H9 (cell line): ENCODE measurements around the gene PAQR3. TPM values are rescaled to one million over a fixed set of nuclear protein-coding genes. Genes with fewer than 3 reads are reported as not detected.

Source experiments
- DNase-seq: peaks from one replicate; pipeline ENCODE4 v3.0.0-alpha.2; 2017
- H2AFZ ChIP-seq: one replicate; pipeline ENCODE4 v1.6.1; 2013; ENCODE audit warnings: mild to moderate bottlenecking, low read length, control low read depth, moderate library complexity
- H2AK5ac ChIP-seq: 2 replicates; pipeline ENCODE4 v1.6.1; 2013; ENCODE audit warnings: low read length, control low read depth, mixed read lengths; ENCODE audit not compliant: insufficient read length
- H2BK120ac ChIP-seq: one replicate; pipeline ENCODE4 v1.6.1; 2013; ENCODE audit warnings: low read depth, mild to moderate bottlenecking, low read length, control low read depth, inconsistent platforms; ENCODE audit not compliant: poor library complexity, severe bottlenecking
- H2BK12ac ChIP-seq: 2 replicates; pipeline ENCODE4 v1.6.1; 2013; ENCODE audit warnings: low read length, control low read depth, mixed read lengths, low read depth; ENCODE audit not compliant: insufficient read length
- H2BK15ac ChIP-seq: 2 replicates; pipeline ENCODE4 v1.6.1; 2013; ENCODE audit warnings: low read depth, low read length, control low read depth
- H2BK20ac ChIP-seq: one replicate; pipeline ENCODE4 v1.6.1; 2013; ENCODE audit warnings: low read depth, mild to moderate bottlenecking, low read length, control low read depth, inconsistent platforms; ENCODE audit not compliant: poor library complexity, severe bottlenecking
- H2BK5ac ChIP-seq: 2 replicates; pipeline ENCODE4 v1.6.1; 2013; ENCODE audit warnings: low read length, control low read depth, mixed read lengths; ENCODE audit not compliant: insufficient read length
- H3K14ac ChIP-seq: 2 replicates; pipeline ENCODE4 v1.6.1; 2013; ENCODE audit warnings: low read length, control low read depth; ENCODE audit not compliant: insufficient read depth
- H3K18ac ChIP-seq: 2 replicates; pipeline ENCODE4 v1.6.1; 2013; ENCODE audit warnings: low read depth, mild to moderate bottlenecking, mixed read lengths, low read length, control low read depth; ENCODE audit not compliant: insufficient read length
- H3K23ac ChIP-seq: 2 replicates; pipeline ENCODE4 v1.6.1; 2013; ENCODE audit warnings: low read length, control low read depth, mixed read lengths, low read depth; ENCODE audit not compliant: insufficient read length
- H3K23me2 ChIP-seq: 2 replicates; pipeline ENCODE4 v1.6.1; 2013; ENCODE audit warnings: low read depth, mild to moderate bottlenecking, mixed read lengths, low read length, control low read depth; ENCODE audit not compliant: insufficient read length, poor library complexity, severe bottlenecking
- H3K27ac ChIP-seq: 2 replicates; pipeline ENCODE4 v1.5.1; 2013; ENCODE audit warnings: low read length, control low read depth, mixed read lengths, low read depth; ENCODE audit not compliant: insufficient read length
- H3K27me3 ChIP-seq: 2 replicates; pipeline ENCODE4 v1.6.1; 2013; ENCODE audit warnings: low read length, control low read depth, inconsistent platforms; ENCODE audit not compliant: insufficient read depth
- H3K4ac ChIP-seq: 2 replicates; pipeline ENCODE4 v1.6.1; 2013; ENCODE audit warnings: low read depth, mild to moderate bottlenecking, control low read depth, inconsistent platforms, low read length, moderate library complexity
- H3K4me1 ChIP-seq: 2 replicates; pipeline ENCODE4 v1.6.1; 2013; ENCODE audit warnings: low read length, control low read depth, inconsistent platforms; ENCODE audit not compliant: insufficient read depth
- H3K4me2 ChIP-seq: 2 replicates; pipeline ENCODE4 v1.6.1; 2013; ENCODE audit warnings: low read length, control low read depth, mixed read lengths; ENCODE audit not compliant: insufficient read length, insufficient read depth
- H3K56ac ChIP-seq: 2 replicates; pipeline ENCODE4 v1.6.1; 2013; ENCODE audit warnings: low read depth, mild to moderate bottlenecking, mixed read lengths, low read length, control low read depth; ENCODE audit not compliant: insufficient read length
- H3K79me1 ChIP-seq: 2 replicates; pipeline ENCODE4 v1.6.1; 2013; ENCODE audit warnings: low read depth, mild to moderate bottlenecking, moderate library complexity, low read length, control low read depth, inconsistent platforms; ENCODE audit not compliant: insufficient read depth, poor library complexity, severe bottlenecking
- H3K79me2 ChIP-seq: 2 replicates; pipeline ENCODE4 v1.6.1; 2013; ENCODE audit warnings: low read length, control low read depth, inconsistent platforms; ENCODE audit not compliant: insufficient read depth
- H3K9ac ChIP-seq: 2 replicates; pipeline ENCODE4 v1.6.1; 2013; ENCODE audit warnings: low read length, control low read depth, mixed read lengths; ENCODE audit not compliant: insufficient read length; ENCODE audit errors: extremely low read depth
- H3K9me3 ChIP-seq: one replicate; pipeline ENCODE4 v1.6.1; 2013; ENCODE audit warnings: low read depth, low read length, inconsistent platforms; ENCODE audit not compliant: control insufficient read depth
- H3T11ph ChIP-seq: one replicate; pipeline ENCODE4 v1.6.1; 2013; ENCODE audit warnings: mild to moderate bottlenecking, low read length, control low read depth, inconsistent platforms
- H4K20me1 ChIP-seq: one replicate; pipeline ENCODE4 v1.6.1; 2013; ENCODE audit not compliant: control insufficient read depth, insufficient read length, insufficient read depth
- H4K5ac ChIP-seq: 2 replicates; pipeline ENCODE4 v1.6.1; 2013; ENCODE audit warnings: low read depth, mild to moderate bottlenecking, mixed read lengths, low read length, control low read depth; ENCODE audit not compliant: insufficient read length
- H4K8ac ChIP-seq: replicated peaks from 2 replicates; pipeline ENCODE4 v1.6.1; 2013; ENCODE audit warnings: low read length, control low read depth, mixed read lengths, low read depth; ENCODE audit not compliant: insufficient read length
- H4K91ac ChIP-seq: 2 replicates; pipeline ENCODE4 v1.6.1; 2013; ENCODE audit warnings: low read depth, mild to moderate bottlenecking, moderate library complexity, mixed read lengths, low read length, control low read depth; ENCODE audit not compliant: insufficient read length
- H3K27ac Mint-ChIP-seq, 3 experiments: 2 replicates in 2 of 3; 3 replicates in 1 of 3; pipeline ENCODE4 v1.8.0; 2020 to 2021; ENCODE audit warnings: mixed read lengths in 3 of 3, mild to moderate bottlenecking in 1 of 3, moderate library complexity in 1 of 3
- H3K27me3 Mint-ChIP-seq: 2 replicates; pipeline ENCODE4 v1.8.0; 2021; ENCODE audit warnings: low read depth, mild to moderate bottlenecking, moderate library complexity, mixed read lengths
- H3K36me3 Mint-ChIP-seq, 3 experiments: 2 replicates in 2 of 3; 3 replicates in 1 of 3; pipeline ENCODE4 v1.8.0; 2020 to 2021; ENCODE audit warnings: low read depth in 3 of 3, mixed read lengths in 3 of 3; ENCODE audit not compliant: insufficient read depth in 1 of 3
- H3K4me1 Mint-ChIP-seq, 2 experiments: 2 replicates each; pipeline ENCODE4 v1.8.0; 2020; ENCODE audit warnings: mixed read lengths in 2 of 2
- H3K4me3 Mint-ChIP-seq, 2 experiments: 2 replicates in 1 of 2; 3 replicates in 1 of 2; pipeline ENCODE4 v1.8.0; 2020 to 2021; ENCODE audit warnings: mild to moderate bottlenecking in 2 of 2, mixed read lengths in 2 of 2, moderate library complexity in 1 of 2
- H3K9me3 Mint-ChIP-seq, 2 experiments: 2 replicates in 1 of 2; 3 replicates in 1 of 2; pipeline ENCODE4 v1.8.0; 2020; ENCODE audit warnings: mild to moderate bottlenecking in 2 of 2, mixed read lengths in 2 of 2, moderate library complexity in 1 of 2
- WGBS: extraction: QIAGEN DNeasy Blood & Tissue Kit; methylation state at CpG from one replicate; pipeline ENCODE4 v1.1.7; 2013; ENCODE audit warnings: missing lambda C conversion rate, low lambda C conversion rate, mixed read lengths; ENCODE audit not compliant: insufficient read length; ENCODE audit errors: extremely low coverage; 5-methylcytosine and 5-hydroxymethylcytosine counted together
- total RNA-seq: library from RNA; stranded (reverse); gene quantifications from 2 replicates; pipeline ENCODE4 v1.2.1, GENCODE V29; 2021
- TF ChIP-seq, protein P1 (sequence below): fragments of 200-600 bp; sonication (generic); conservative IDR thresholded peaks from 3 replicates; pipeline ENCODE4 v1.8.0; 2021; ENCODE audit warnings: antibody characterized with exemption, mild to moderate bottlenecking

PAQR3 gene
- total RNA-seq, 1 experiment from 2014 or later = 26.3 TPM

DNA sequence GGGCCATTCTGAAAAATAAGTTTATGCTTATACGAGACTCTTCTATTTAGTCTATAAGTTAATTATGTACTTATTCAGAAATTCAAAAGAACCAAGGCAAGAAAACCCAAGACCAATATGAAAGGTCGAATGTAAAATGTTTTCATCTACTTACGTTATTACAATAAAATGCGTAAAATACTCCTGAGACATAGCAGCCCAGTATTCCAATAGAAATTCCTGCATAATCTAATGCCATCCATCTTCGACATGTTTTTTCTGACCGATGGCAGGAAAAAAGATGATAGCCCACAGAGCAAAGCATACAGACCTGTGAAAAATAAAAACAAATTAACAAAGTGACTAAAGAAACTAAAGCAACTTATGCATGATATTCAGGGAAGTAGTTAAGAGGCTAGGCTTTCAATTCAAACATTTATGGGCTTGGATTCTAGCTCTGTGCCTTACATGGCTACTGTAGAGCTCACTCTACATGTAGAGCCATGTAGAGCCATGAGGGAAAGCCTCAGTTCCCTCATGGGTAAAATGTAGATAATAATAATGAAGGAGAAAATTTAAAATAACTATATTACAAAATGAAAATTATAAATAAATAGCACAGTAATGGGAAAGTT is 9.1 kb downstream of the PAQR3 start:
- Histone ChIP-seq H4K91ac (no peak overlapping the region), H3K79me1 (no peaks in the 10 kb centered on the region), H3K4ac (no peak overlapping the region), H4K20me1 (no peaks in the 10 kb centered on the region), H3K23ac (no peak overlapping the region), H3K4me1 (no peaks in the 10 kb centered on the region), H2AFZ (no peak overlapping the region), H2BK5ac (no peak overlapping the region), H2BK15ac (no peak overlapping the region), H3K4me2 (no peak overlapping the region), H3T11ph (no peak overlapping the region), H3K9ac (no peak overlapping the region), H3K56ac (no peak overlapping the region), H3K9me3 (no peaks in the 10 kb centered on the region), H3K79me2 (no peaks in the 10 kb centered on the region; the same call in 1 of the 2 replicates), H3K27me3 (no peaks in the 10 kb centered on the region), H2BK20ac (no peak overlapping the region), H4K5ac (no peak overlapping the region), H3K18ac (no peak overlapping the region), H3K14ac (no peak overlapping the region), H4K8ac (no peak overlapping the region), H3K27ac (no peak overlapping the region), H3K23me2 (no peaks in the 10 kb centered on the region), H2AK5ac (no peak overlapping the region), H2BK120ac (no peak overlapping the region), H2BK12ac (no peak overlapping the region)
- no CpG with 5 or more reads among the region's 6 CpGs for WGBS
- Mint-ChIP-seq H3K27ac (no peak overlapping the region), H3K4me3 (no peak overlapping the region), H3K9me3 (no peaks in the 10 kb centered on the region), H3K36me3 (peaks cover 12 to 34% (median 26%) of the 10 kb centered on the region in 3 experiments; a peak in 6 of 7 replicates), H3K4me1 (no peaks in the 10 kb centered on the region), H3K27me3 (no peaks in the 10 kb centered on the region)
- DNase-seq = no peak
- TF ChIP-seq, protein P1, sequence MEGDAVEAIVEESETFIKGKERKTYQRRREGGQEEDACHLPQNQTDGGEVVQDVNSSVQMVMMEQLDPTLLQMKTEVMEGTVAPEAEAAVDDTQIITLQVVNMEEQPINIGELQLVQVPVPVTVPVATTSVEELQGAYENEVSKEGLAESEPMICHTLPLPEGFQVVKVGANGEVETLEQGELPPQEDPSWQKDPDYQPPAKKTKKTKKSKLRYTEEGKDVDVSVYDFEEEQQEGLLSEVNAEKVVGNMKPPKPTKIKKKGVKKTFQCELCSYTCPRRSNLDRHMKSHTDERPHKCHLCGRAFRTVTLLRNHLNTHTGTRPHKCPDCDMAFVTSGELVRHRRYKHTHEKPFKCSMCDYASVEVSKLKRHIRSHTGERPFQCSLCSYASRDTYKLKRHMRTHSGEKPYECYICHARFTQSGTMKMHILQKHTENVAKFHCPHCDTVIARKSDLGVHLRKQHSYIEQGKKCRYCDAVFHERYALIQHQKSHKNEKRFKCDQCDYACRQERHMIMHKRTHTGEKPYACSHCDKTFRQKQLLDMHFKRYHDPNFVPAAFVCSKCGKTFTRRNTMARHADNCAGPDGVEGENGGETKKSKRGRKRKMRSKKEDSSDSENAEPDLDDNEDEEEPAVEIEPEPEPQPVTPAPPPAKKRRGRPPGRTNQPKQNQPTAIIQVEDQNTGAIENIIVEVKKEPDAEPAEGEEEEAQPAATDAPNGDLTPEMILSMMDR = no peak
